ENCODE results near the gene TMSB4X.
"Not testable (repeated sequence)": the region's sequence is repeated elsewhere in the genome, so short reads cannot be mapped to it uniquely, and the experiment has no call there.

Gene TMSB4X

DNA sequence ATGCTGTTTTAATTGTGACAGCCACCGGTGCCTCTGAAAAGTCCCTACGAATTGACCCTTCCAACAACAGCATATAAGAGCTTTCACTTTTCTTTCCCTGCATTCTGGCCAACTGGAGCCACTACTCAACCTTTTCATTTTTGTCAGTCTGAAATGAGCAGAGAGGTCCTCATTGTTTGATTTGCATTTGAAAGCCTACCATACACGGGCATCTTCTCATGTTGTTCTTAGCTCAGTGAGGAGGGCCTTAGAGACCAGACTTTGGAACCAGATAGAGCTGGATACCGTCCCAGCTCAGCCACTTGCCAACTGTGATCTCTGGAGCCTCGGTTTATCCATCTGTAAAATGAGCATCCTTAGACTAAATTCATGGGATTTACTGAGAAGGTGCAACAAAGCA, 16.9 kb upstream of the TMSB4X start:
- H3K27ac ChIP-seq (ENCODE audit: low read depth, low read length): no peak overlapping the region

DNA sequence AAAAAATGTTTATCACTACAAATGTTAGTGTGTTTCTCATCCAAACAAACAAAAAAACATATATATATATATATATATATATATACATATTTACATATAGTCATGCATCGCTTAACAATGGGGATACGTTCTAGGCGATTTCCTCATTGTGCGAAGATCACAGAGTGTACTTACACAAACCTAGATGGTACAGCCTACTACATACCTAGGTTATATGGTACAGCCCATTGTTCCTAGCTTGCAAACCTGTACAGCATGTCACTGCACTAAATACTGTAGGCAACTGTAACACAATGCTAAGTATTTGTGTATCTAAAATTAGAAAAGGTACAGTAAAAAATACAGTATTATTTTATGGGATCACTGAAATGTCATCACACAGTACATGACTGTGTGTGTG, 16.4 kb upstream of the TMSB4X start:
- Histone ChIP-seq H3K27me3 (ENCODE audit: control insufficient read depth, insufficient read depth, low read length) (no peaks in the 10 kb centered on the region), H3K36me3 (ENCODE audit: control insufficient read depth, insufficient read depth, low read length) (no peaks in the 10 kb centered on the region), H3K9ac (ENCODE audit: low read length) (no peak overlapping the region), H3K4me1 (ENCODE audit: control insufficient read depth, insufficient read depth, low read length) (no peaks in the 10 kb centered on the region), H3K27ac (ENCODE audit: low read depth, low read length) (no peak overlapping the region), H3K4me3 (ENCODE audit: low read length) (no peak overlapping the region)

More for the DNA sequence above, 16.9 kb upstream of the TMSB4X start:
- H3K27me3 ChIP-seq (ENCODE audit: control insufficient read depth, insufficient read depth, low read length): no peaks in the 10 kb centered on the region
- no peak overlapping the region for H3K9ac ChIP-seq (ENCODE audit: low read length)
- no peaks in the 10 kb centered on the region for H3K4me1 ChIP-seq (ENCODE audit: control insufficient read depth, insufficient read depth, low read length)
- no peaks in the 10 kb centered on the region for H3K36me3 ChIP-seq (ENCODE audit: control insufficient read depth, insufficient read depth, low read length)
- no peak overlapping the region for H3K4me3 ChIP-seq (ENCODE audit: low read length)

DNA sequence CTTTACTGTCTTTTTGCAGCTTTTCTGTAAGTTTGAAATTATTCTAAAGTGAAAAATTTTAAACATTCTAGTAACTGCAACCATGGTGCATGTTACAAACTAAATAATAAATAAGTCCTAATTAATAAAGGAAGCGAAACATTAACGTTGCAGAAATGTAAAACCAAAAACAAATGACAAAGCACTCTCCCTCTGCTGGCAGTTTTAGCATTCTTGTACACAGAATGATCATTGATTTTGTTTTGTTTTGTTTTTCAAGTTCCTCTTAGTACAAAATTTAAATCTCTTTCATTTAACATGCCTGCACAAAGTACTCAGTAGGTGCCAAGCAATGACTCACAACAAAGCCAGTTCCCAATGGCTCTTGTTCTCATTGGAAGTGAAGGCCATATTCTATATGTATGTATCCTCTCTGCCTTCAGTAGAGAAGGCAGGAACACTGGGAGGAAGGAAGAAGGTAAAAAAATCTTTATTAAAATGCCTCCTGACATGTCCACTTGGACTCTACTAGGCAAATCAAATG, 13.7 kb upstream of the TMSB4X start:
- Histone ChIP-seq H3K27me3 (ENCODE audit: control insufficient read depth, insufficient read depth, low read length) (no peaks in the 10 kb centered on the region), H3K4me3 (ENCODE audit: low read length) (no peak overlapping the region), H3K36me3 (ENCODE audit: control insufficient read depth, insufficient read depth, low read length) (no peaks in the 10 kb centered on the region), H3K9ac (ENCODE audit: low read length) (no peak overlapping the region), H3K27ac (ENCODE audit: low read depth, low read length) (no peak overlapping the region), H3K4me1 (ENCODE audit: control insufficient read depth, insufficient read depth, low read length) (no peaks in the 10 kb centered on the region)

DNA sequence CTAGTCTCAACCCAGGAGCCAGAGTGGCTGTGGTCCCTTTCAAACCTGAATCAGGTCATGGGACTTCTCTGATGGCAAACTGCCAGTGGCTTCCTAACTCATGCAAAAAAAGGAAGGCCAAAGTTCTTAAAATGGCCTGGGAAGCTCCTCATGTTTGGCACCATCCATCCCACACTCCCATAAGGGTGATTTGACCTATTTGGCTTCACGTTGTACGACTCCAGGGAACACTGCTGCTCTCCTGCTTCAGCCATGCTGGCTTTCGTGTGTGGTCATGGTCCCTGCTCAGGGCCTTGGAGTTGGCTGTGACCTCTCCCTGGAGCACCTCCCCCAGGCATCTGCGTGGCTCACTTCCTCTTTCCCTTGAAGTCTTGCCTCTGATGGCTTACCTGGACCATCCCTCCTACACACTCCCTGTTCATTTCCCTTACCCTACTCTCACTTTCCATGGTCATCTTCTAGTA, 12.8 kb upstream of the TMSB4X start:
- no peaks in the 10 kb centered on the region for H3K4me1 ChIP-seq (ENCODE audit: control insufficient read depth, insufficient read depth, low read length)
- no peak overlapping the region for H3K9ac ChIP-seq (ENCODE audit: low read length)
- H3K36me3 ChIP-seq (ENCODE audit: control insufficient read depth, insufficient read depth, low read length): no peaks in the 10 kb centered on the region
- no peaks in the 10 kb centered on the region for H3K27me3 ChIP-seq (ENCODE audit: control insufficient read depth, insufficient read depth, low read length)
- H3K4me3 ChIP-seq (ENCODE audit: low read length): no peak overlapping the region
- no peak overlapping the region for H3K27ac ChIP-seq (ENCODE audit: low read depth, low read length)

DNA sequence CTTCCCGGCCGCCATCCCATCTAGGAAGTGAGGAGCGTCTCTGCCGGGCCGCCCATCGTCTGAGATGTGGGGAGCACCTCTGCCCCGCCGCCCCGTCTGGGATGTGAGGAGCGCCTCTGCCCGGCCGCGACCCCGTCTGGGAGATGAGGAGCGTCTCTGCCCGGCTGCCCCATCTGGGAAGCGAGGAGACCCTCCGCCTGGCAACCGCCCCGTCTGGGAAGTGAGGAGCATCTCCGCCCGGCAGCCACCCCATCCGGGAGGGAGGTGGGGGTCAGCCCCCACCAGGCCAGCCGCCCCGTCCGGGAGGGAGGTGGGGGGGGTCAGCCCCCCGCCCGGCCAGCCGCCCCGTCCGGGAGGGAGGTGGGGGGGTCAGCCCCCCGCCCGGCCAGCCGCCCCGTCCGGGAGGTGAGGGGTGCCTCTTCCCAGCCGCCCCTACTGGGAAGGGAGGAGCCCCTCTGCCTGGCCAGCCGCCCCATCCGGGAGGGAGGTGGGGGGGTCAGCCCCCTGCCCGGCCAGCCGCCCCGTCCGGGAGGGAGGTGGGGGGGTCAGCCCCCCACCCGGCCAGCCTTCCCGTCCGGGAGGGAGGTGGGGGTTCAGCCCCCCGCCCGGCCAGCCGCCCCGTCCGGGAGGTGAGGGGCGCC, 11.6 kb upstream of the TMSB4X start:
- not testable (repeated sequence) for H3K4me1 ChIP-seq (ENCODE audit: control insufficient read depth, insufficient read depth, low read length); H3K27ac ChIP-seq (ENCODE audit: low read depth, low read length); H3K27me3 ChIP-seq (ENCODE audit: control insufficient read depth, insufficient read depth, low read length); H3K4me3 ChIP-seq (ENCODE audit: low read length); H3K9ac ChIP-seq (ENCODE audit: low read length); H3K36me3 ChIP-seq (ENCODE audit: control insufficient read depth, insufficient read depth, low read length)

DNA sequence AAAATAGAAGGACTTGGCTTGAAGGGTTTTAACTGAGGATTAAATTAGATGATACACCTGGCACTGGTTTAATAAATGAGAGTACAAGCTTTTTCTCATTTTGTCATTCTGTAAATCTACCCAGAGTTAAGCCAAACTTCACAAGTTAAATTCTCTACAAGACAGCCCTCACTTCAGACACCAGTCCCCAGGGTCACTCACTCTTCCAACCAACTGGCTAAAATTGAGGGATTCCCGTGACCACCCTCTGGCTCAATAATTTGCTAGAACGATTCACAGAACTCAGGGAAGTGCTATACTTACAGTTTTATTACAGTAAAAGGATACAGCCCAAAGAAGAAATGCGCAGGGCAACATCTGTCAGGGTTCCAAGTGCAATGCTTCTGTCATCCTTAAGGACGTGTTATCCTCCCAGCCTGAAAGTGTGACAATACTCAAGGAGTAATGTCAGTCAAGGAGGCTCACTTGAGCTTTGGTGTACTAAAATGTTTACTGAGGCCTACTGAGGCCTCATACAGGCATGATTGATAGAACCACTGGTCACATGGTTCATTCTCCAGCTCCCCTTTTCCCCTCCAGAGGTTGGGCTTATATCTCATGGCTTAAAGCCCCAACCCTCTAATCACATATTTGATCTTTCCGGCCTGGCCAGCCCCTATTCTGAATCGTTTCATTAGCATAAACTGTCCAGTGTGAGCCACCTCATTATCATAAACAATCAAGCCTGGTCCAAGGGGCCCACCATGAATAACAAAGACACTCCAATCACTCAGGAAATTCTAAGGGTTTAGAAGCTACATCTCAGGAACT, 9.6 kb upstream of the TMSB4X start:
- Histone ChIP-seq H3K36me3 (ENCODE audit: control insufficient read depth, insufficient read depth, low read length) (no peaks in the 10 kb centered on the region), H3K4me3 (ENCODE audit: low read length) (no peak overlapping the region), H3K4me1 (ENCODE audit: control insufficient read depth, insufficient read depth, low read length) (no peaks in the 10 kb centered on the region), H3K9ac (ENCODE audit: low read length) (no peak overlapping the region), H3K27me3 (ENCODE audit: control insufficient read depth, insufficient read depth, low read length) (no peaks in the 10 kb centered on the region), H3K27ac (ENCODE audit: low read depth, low read length) (no peak overlapping the region)

DNA sequence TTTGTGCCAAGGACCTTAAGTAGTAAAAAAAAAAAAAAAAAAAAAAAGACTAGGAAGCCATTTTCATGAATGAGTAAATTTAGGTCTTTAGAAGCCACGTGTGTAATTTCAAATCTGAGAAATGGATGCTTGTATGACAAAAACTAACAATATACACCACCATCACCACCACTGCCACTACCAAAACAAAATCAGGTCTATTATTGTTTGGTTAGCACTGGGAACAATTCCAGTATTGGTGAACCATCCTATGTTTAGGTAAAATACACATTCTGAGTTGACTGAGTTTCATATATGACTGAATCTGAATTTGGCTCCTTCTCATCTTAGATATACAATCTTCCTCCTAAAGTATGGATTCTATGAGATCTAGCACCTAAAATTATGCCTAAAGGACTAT, 8.8 kb upstream of the TMSB4X start:
- Histone ChIP-seq H3K4me1 (ENCODE audit: control insufficient read depth, insufficient read depth, low read length) (no peaks in the 10 kb centered on the region), H3K27me3 (ENCODE audit: control insufficient read depth, insufficient read depth, low read length) (no peaks in the 10 kb centered on the region), H3K4me3 (ENCODE audit: low read length) (no peak overlapping the region), H3K9ac (ENCODE audit: low read length) (no peak overlapping the region), H3K36me3 (ENCODE audit: control insufficient read depth, insufficient read depth, low read length) (no peaks in the 10 kb centered on the region), H3K27ac (ENCODE audit: low read depth, low read length) (no peak overlapping the region)

DNA sequence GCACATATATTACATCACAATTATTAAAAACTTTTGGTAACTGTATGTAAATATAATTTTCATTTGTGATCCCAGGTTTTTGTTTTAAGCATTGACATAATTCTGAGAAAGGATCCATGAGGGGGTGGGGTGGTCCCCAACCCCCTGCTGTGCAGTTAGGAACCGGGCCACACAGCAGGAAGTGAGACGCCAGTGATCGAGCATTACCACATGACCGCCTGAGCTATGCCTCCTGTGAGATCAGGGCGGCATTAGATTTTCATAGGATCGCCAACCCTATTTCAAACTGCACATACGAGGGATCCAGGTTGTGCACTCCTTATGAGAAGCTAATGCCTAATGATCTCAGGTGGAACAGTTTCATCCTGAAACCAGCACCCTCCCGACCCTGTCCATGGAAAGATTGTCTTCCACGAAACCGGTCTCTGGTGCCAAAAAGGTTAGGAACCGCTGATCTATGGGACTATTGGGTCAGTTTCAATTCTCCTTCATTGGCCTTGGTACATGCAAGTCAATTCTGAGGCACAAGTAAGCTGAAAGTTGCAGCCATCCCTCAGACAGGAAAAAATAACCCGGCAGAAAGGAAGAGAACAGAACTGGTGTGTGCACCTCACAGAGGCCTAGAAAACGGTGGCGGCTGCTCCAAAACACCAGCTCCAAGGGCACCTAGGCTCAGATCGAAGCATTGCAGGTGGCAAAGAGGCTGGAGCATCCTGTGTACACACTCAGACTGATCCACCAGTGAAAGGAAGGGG, 7.0 kb upstream of the TMSB4X start:
- Histone ChIP-seq H3K27me3 (ENCODE audit: control insufficient read depth, insufficient read depth, low read length) (no peaks in the 10 kb centered on the region), H3K4me1 (ENCODE audit: control insufficient read depth, insufficient read depth, low read length) (no peaks in the 10 kb centered on the region), H3K9ac (ENCODE audit: low read length) (no peak overlapping the region), H3K4me3 (ENCODE audit: low read length) (no peak overlapping the region), H3K27ac (ENCODE audit: low read depth, low read length) (no peak overlapping the region), H3K36me3 (ENCODE audit: control insufficient read depth, insufficient read depth, low read length) (no peaks in the 10 kb centered on the region)

DNA sequence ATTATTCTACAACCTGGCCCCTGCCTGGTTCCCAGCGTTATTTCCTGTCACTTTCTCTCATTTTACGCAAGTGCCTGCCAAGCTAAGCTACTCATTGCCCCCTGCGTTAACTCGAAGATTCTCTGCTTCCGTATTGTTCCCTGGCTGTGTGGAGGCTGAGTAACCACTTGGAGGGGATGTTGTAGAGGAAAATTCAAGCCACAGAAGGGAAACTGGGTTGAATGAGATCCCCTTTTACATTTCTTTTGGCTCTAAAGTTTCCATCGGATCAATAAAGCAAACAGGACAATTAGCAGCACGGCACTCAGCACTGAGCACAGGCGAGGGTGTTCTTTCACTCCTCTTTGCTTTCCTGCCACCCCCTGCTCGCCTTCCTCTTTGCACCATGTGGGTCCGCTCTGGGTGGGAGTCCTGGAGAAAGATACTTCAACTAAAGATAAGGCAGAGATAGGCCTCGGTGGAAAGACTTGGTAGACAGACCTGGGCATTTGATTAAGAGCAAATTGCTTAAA, 4.2 kb upstream of the TMSB4X start:
- peak overlapping the region; percentile 22 for H3K4me3 ChIP-seq (ENCODE audit: low read length)
- no peaks in the 10 kb centered on the region for H3K36me3 ChIP-seq (ENCODE audit: control insufficient read depth, insufficient read depth, low read length)
- H3K4me1 ChIP-seq (ENCODE audit: control insufficient read depth, insufficient read depth, low read length): no peaks in the 10 kb centered on the region
- H3K27ac ChIP-seq (ENCODE audit: low read depth, low read length): peak overlapping the region; percentile 48
- H3K9ac ChIP-seq (ENCODE audit: low read length): no peak overlapping the region
- no peaks in the 10 kb centered on the region for H3K27me3 ChIP-seq (ENCODE audit: control insufficient read depth, insufficient read depth, low read length)

DNA sequence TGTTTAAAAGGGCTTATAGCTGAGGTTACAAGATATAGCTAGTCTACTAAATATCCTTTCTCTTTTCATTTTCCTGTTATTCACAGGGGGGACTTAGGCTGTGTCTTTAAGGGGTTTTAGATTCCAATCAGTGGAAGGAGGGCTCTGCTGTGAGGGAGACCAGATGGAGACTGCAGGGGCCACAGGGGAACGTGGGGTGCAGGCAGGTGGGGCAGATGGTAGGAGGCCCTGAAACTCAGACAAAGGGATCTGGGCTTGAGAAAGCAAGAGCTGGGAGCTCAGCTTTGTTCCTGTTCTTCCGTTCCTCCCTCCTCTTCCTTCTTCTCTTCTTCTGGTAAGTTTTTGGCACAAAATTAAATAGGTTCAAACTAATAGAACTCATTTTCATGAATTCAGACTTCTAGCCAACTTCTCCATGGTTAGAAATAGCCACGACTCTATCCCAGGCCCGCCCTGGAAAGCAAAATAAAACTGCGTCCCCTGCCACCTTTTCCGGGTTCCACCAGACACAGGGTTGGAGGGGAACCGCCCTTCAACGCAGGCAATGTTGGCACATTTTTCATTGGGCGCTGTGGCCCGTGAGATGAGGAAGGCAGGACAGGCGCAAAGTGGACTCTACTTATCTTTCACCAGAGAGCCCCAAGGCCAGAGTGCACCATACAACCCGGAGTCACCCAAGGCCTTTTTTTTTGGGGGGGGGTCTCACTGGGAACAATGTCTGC, 3.5 kb upstream of the TMSB4X start:
- no peaks in the 10 kb centered on the region for H3K27me3 ChIP-seq (ENCODE audit: control insufficient read depth, insufficient read depth, low read length)

DNA sequence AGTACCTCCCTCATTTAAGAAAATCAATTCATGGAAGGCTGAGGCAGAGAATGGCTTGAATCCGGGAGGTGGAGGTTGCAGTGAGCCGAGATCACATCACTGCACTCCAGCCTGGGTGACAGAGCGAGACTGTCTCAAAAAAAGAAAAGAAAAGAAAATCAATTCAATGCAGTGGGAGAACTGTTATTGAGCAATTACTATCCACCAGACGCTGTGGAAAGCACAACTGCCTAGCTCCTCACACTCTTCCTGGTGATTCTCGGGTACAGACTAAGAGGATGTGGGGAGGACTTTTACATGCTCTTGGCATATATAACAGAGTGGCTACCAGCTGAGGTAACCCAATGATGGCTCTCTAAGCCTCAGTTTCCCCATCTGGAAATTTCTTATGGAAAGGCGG, 2.7 kb upstream of the TMSB4X start:
- Histone ChIP-seq H3K36me3 (ENCODE audit: control insufficient read depth, insufficient read depth, low read length) (peaks cover 2% of the 10 kb centered on the region), H3K27me3 (ENCODE audit: control insufficient read depth, insufficient read depth, low read length) (no peaks in the 10 kb centered on the region), H3K4me3 (ENCODE audit: low read length) (peak overlapping the region; percentile 33), H3K4me1 (ENCODE audit: control insufficient read depth, insufficient read depth, low read length) (no peaks in the 10 kb centered on the region), H3K27ac (ENCODE audit: low read depth, low read length) (no peak overlapping the region), H3K9ac (ENCODE audit: low read length) (no peak overlapping the region)

More for the DNA sequence above, 3.5 kb upstream of the TMSB4X start:
- H3K36me3 ChIP-seq (ENCODE audit: control insufficient read depth, insufficient read depth, low read length): no peaks in the 10 kb centered on the region
- H3K4me3 ChIP-seq (ENCODE audit: low read length): no peak overlapping the region
- no peak overlapping the region for H3K9ac ChIP-seq (ENCODE audit: low read length)
- no peaks in the 10 kb centered on the region for H3K4me1 ChIP-seq (ENCODE audit: control insufficient read depth, insufficient read depth, low read length)
- H3K27ac ChIP-seq (ENCODE audit: low read depth, low read length): peak overlapping the region; percentile 43

Data from rectal smooth muscle tissue (tissue), 1 donor.